ENCODE results near the gene MGAT4A.
A peak's percentile ranks its signal among the peaks of the same experiment; 100 is the strongest.

MGAT4A gene

DNA sequence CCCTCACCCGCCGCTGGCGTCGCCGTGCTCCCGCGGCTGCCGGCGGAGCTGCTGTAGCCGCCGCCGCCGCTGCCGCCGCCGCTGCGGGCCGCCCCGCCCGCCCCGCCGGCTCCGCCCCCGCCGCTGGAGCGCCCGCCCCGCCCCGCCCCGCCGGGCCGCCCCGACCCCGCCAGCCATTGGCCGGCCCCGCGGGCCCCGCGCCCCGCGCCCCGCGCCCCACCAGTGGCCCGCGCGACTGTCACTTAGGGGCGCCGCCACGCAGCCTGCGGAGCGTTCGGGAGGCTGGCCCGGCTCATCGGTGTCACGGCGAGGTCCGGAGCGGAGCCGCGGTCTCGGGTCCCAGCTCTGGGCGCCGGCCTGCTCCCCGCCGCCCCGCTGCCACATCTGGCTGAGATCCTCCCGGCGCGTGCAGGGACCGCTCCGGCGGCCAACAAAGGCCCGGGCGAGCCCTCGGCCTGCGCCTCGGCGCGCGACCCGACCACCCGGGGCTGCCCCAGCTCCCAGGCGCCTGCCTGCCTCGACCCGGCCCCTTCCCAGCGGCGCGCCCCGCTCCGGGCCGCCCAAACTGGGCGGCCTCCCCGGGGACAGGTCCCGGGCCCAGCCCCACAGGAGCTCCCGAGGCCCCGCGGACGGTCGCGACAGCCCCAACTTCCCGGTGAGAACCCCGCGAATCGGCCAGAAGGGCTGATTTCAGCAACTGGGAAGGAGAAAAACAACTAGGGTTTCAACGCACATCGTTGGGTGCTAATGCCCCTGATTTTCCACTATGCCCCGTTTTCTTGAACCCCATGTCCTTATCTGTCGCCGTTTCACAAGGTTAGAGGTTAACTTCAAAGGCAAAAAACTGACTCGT lies at the start of gene MGAT4A:
MGAT4A (minus strand) TSS at position 92 of the 853 bp plus-strand sequence. CDS start 4,800 bp downstream, outside the sequence.
- peak; percentile 52 to 60 (median 58) for DNase-seq (ENCODE audit: low read depth in 3 of 3)

- no peak for DNase-seq (ENCODE audit: low read depth in 3 of 3)
Observed at GRCh38 chr2:98778741-98779483, 48.0 kb upstream of the MGAT4A start.

GRCh38 chr2:98778151-98778550 lies 47.2 kb upstream of the MGAT4A start:
- no peak for DNase-seq (ENCODE audit: low read depth in 3 of 3)

- no peak for DNase-seq (ENCODE audit: low read depth in 3 of 3)
Observed at GRCh38 chr2:98777710-98778109, 46.8 kb upstream of the MGAT4A start.

- DNase-seq (ENCODE audit: low read depth in 3 of 3), result no peak
Observed at GRCh38 chr2:98777076-98777475, 46.1 kb upstream of the MGAT4A start.

DNA sequence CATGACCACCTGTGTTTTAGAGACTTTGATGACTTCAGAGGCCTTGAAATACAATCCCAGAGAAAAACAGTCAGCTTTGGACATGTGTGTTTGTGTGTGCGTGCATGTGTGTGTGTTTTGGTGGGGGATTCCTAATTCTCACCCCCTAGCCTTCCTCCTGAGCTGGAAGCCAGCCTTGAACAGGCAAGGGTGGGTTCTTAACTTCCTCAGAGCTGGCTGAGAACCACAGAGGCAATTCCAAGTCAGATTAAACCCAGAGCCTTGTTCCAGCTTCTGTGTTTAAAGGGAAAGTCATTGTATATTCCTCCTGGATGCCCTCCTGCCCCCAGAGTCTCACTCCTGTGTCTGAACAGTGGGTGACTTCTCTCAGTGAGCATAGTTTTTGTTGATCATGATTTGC lies 45.2 kb upstream of the MGAT4A start:
- DNase-seq (ENCODE audit: low read depth in 3 of 3), result no peak

DNA sequence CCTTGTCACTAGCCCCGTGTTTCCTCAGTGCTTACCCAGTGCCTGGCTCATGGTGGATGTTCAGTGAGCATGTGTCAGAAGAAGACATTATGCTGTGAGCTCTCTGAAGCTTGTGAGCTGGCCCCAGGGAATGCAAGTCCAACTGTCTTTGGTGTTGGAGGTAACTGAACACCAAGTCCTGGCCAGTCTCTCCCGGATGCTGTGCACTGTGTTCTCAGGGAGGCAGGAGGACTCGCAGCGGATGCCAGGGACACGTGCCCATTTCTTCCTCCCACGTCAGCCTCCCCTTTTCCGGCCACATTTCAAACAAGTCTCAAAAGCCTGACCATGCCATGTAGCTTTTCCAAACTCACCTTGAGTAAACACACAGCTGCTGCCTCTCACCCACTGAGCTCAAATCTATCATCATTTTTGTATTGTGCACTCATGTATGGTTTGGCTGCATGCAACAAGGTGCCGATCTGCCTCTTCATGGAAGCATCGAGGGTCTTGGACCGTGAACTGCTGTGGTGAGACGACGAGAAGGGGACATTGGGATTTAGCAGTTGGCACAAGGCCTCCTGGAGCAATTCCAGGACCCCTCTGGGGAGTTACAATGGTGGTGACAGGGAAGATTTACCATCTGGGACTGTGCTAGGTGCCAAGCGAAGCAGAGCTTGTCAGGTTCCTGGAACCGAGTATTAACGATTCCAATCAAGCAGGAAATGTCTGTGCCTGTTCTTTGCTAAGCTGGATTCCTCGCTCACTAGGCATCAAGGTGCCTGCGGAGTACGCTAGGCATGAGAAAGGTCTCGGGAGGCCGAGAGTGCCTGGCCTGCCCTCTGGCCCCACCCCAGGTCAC lies 44.4 kb upstream of the MGAT4A start:
- DNase-seq (ENCODE audit: low read depth in 3 of 3), result no peak

- no peak for DNase-seq (ENCODE audit: low read depth in 3 of 3)
Observed at GRCh38 chr2:98773907-98774306, 43.0 kb upstream of the MGAT4A start.

- DNase-seq (ENCODE audit: low read depth in 3 of 3), result no peak
Observed at GRCh38 chr2:98773169-98773568, 42.2 kb upstream of the MGAT4A start.

- DNase-seq (ENCODE audit: low read depth in 3 of 3), result no peak
Observed at GRCh38 chr2:98772536-98772935, 41.6 kb upstream of the MGAT4A start.

DNA sequence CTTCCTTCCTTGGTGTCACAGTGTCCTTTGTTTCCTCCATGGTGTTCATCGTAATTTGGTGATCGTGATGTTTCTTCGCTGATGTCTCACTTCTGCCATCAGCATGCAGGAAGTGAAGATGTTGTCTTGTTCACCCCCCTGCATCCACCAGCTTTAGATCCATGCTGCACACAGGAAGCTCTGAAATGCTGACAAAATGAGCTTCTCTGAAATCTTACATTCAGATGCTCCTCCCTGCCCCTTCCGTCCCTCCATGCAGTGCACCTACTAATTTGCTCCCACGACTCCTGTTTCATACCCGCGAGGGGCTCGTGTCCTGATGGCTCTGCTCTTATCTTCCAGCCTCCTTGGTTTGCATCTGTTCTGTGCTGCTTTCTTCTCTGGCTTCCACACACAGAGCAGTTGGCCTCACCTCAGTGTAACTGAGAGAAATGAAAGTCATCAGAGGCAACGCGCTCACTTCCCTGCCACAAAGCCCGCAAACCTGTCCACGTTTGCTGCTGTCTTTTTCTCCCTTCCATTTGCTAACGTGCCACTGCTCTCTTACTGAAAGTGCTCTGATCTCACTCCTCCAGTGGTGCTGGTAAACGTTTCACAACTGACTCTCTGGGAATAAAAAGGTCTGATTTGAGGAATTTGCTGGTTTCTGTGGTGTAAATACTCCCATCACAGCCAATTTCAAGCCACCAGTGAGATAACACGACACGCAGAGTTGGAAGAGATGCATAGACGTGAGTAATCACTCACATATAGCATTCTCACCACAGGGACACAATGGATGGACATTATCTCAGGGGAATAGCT lies 41.0 kb upstream of the MGAT4A start:
- DNase-seq (ENCODE audit: low read depth in 3 of 3), result peak in 1 of 3 donors; percentile 48

DNA sequence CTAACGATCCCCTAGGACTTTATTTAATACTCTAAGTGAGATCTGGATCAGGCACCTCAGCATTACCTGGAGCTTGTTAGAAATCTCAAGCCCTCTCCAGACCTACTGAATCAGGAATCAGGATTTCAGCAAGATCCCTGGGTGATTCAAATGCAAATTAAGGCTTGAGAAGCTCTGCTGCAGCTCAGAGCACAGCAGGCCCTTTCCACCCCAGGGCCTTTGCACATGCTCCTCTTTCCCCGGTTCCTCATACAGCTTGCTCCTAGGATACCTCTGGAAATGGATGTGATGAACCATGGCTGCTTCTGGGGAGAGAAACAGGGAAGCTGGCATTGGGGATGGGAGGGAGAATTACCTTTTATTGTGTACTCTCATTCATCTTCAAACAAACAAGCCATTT lies 40.3 kb upstream of the MGAT4A start:
- no peak for DNase-seq (ENCODE audit: low read depth in 3 of 3)

- no peak for DNase-seq (ENCODE audit: low read depth in 3 of 3)
Observed at GRCh38 chr2:98769784-98770183, 38.9 kb upstream of the MGAT4A start.

GRCh38 chr2:98769114-98769476 lies 38.2 kb upstream of the MGAT4A start:
- no peak for DNase-seq (ENCODE audit: low read depth in 3 of 3)

- DNase-seq (ENCODE audit: low read depth in 3 of 3), result no peak
Observed at GRCh38 chr2:98768384-98769113, 37.6 kb upstream of the MGAT4A start.

DNA sequence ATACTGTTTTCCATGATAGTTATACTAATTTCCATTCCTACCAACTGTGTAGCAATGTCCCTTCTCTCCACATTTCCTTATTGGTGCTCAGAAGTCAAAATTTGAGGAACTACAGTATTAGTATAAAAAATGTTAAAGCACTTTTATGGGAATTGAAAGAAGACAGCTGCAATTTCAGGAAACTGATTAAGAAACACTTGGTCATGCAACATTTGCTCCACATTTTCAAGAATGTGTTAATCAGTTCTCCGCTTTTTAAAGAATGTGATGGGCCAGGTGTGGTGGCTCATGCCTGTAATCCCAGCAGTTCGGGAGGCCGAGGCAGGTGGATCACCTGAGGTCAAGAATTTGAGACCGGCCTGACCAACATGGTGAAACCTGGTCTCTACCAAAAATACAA lies 33.6 kb upstream of the MGAT4A start:
- DNase-seq (ENCODE audit: low read depth in 3 of 3), result no peak

DNA sequence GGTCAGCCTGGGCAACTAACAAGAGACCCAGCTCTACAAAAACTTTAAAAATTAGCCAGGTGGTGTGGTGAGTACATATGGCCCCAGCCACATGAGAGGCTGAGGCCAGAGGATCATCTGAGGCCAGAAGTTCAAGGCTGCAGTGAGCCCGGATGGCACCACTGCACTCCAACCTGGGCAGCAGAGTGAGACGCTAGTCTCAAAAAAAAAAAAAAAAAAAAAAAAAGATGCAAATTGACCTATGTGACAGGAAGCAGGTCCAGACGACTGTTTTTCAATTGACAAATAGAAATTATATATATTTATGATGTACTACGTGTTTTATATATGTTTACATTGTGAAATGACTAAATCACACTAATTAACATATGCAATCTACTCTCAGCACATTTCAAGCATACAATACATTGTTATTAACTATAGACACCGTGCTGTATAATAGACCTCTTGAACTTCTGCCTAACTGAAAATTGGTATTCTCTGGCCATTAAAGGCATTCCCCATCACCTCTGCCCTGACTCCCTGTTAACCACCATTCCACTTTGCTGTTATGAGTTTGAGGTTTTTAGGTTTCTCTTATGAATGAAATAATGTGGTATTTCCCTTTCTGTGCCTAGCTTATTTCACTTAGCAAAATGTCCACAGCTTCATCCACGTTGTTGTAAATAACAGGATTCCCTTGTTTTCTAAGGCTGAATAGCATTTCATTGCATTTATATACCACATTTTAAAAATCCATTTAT lies 32.4 kb upstream of the MGAT4A start:
- DNase-seq (ENCODE audit: low read depth in 3 of 3), result no peak

- DNase-seq (ENCODE audit: low read depth in 3 of 3), result no peak
Observed at GRCh38 chr2:98761909-98762308, 31.0 kb upstream of the MGAT4A start.

- peak; percentile 44 to 66 (median 65) for DNase-seq (ENCODE audit: low read depth in 3 of 3)
Observed at GRCh38 chr2:98761267-98761781, 30.4 kb upstream of the MGAT4A start.
